H9 (cell line): ENCODE measurements around the gene ZNF584. TPM values are rescaled to one million over a fixed set of nuclear protein-coding genes. Genes with fewer than 3 reads are reported as not detected.

Source experiments
- DNase-seq: peaks from one replicate; pipeline ENCODE4 v3.0.0-alpha.2; 2017
- H2AFZ ChIP-seq: one replicate; pipeline ENCODE4 v1.6.1; 2013; ENCODE audit warnings: mild to moderate bottlenecking, low read length, control low read depth, moderate library complexity
- H2AK5ac ChIP-seq: 2 replicates; pipeline ENCODE4 v1.6.1; 2013; ENCODE audit warnings: low read length, control low read depth, mixed read lengths; ENCODE audit not compliant: insufficient read length
- H2BK120ac ChIP-seq: one replicate; pipeline ENCODE4 v1.6.1; 2013; ENCODE audit warnings: low read depth, mild to moderate bottlenecking, low read length, control low read depth, inconsistent platforms; ENCODE audit not compliant: poor library complexity, severe bottlenecking
- H2BK12ac ChIP-seq: 2 replicates; pipeline ENCODE4 v1.6.1; 2013; ENCODE audit warnings: low read length, control low read depth, mixed read lengths, low read depth; ENCODE audit not compliant: insufficient read length
- H2BK15ac ChIP-seq: 2 replicates; pipeline ENCODE4 v1.6.1; 2013; ENCODE audit warnings: low read depth, low read length, control low read depth
- H2BK20ac ChIP-seq: one replicate; pipeline ENCODE4 v1.6.1; 2013; ENCODE audit warnings: low read depth, mild to moderate bottlenecking, low read length, control low read depth, inconsistent platforms; ENCODE audit not compliant: poor library complexity, severe bottlenecking
- H2BK5ac ChIP-seq: 2 replicates; pipeline ENCODE4 v1.6.1; 2013; ENCODE audit warnings: low read length, control low read depth, mixed read lengths; ENCODE audit not compliant: insufficient read length
- H3K14ac ChIP-seq: 2 replicates; pipeline ENCODE4 v1.6.1; 2013; ENCODE audit warnings: low read length, control low read depth; ENCODE audit not compliant: insufficient read depth
- H3K18ac ChIP-seq: 2 replicates; pipeline ENCODE4 v1.6.1; 2013; ENCODE audit warnings: low read depth, mild to moderate bottlenecking, mixed read lengths, low read length, control low read depth; ENCODE audit not compliant: insufficient read length
- H3K23ac ChIP-seq: 2 replicates; pipeline ENCODE4 v1.6.1; 2013; ENCODE audit warnings: low read length, control low read depth, mixed read lengths, low read depth; ENCODE audit not compliant: insufficient read length
- H3K23me2 ChIP-seq: 2 replicates; pipeline ENCODE4 v1.6.1; 2013; ENCODE audit warnings: low read depth, mild to moderate bottlenecking, mixed read lengths, low read length, control low read depth; ENCODE audit not compliant: insufficient read length, poor library complexity, severe bottlenecking
- H3K27ac ChIP-seq: 2 replicates; pipeline ENCODE4 v1.5.1; 2013; ENCODE audit warnings: low read length, control low read depth, mixed read lengths, low read depth; ENCODE audit not compliant: insufficient read length
- H3K27me3 ChIP-seq: 2 replicates; pipeline ENCODE4 v1.6.1; 2013; ENCODE audit warnings: low read length, control low read depth, inconsistent platforms; ENCODE audit not compliant: insufficient read depth
- H3K4ac ChIP-seq: 2 replicates; pipeline ENCODE4 v1.6.1; 2013; ENCODE audit warnings: low read depth, mild to moderate bottlenecking, control low read depth, inconsistent platforms, low read length, moderate library complexity
- H3K4me1 ChIP-seq: 2 replicates; pipeline ENCODE4 v1.6.1; 2013; ENCODE audit warnings: low read length, control low read depth, inconsistent platforms; ENCODE audit not compliant: insufficient read depth
- H3K4me2 ChIP-seq: 2 replicates; pipeline ENCODE4 v1.6.1; 2013; ENCODE audit warnings: low read length, control low read depth, mixed read lengths; ENCODE audit not compliant: insufficient read length, insufficient read depth
- H3K56ac ChIP-seq: 2 replicates; pipeline ENCODE4 v1.6.1; 2013; ENCODE audit warnings: low read depth, mild to moderate bottlenecking, mixed read lengths, low read length, control low read depth; ENCODE audit not compliant: insufficient read length
- H3K79me1 ChIP-seq: 2 replicates; pipeline ENCODE4 v1.6.1; 2013; ENCODE audit warnings: low read depth, mild to moderate bottlenecking, moderate library complexity, low read length, control low read depth, inconsistent platforms; ENCODE audit not compliant: insufficient read depth, poor library complexity, severe bottlenecking
- H3K79me2 ChIP-seq: 2 replicates; pipeline ENCODE4 v1.6.1; 2013; ENCODE audit warnings: low read length, control low read depth, inconsistent platforms; ENCODE audit not compliant: insufficient read depth
- H3K9ac ChIP-seq: 2 replicates; pipeline ENCODE4 v1.6.1; 2013; ENCODE audit warnings: low read length, control low read depth, mixed read lengths; ENCODE audit not compliant: insufficient read length; ENCODE audit errors: extremely low read depth
- H3K9me3 ChIP-seq: one replicate; pipeline ENCODE4 v1.6.1; 2013; ENCODE audit warnings: low read depth, low read length, inconsistent platforms; ENCODE audit not compliant: control insufficient read depth
- H3T11ph ChIP-seq: one replicate; pipeline ENCODE4 v1.6.1; 2013; ENCODE audit warnings: mild to moderate bottlenecking, low read length, control low read depth, inconsistent platforms
- H4K20me1 ChIP-seq: one replicate; pipeline ENCODE4 v1.6.1; 2013; ENCODE audit not compliant: control insufficient read depth, insufficient read length, insufficient read depth
- H4K5ac ChIP-seq: 2 replicates; pipeline ENCODE4 v1.6.1; 2013; ENCODE audit warnings: low read depth, mild to moderate bottlenecking, mixed read lengths, low read length, control low read depth; ENCODE audit not compliant: insufficient read length
- H4K8ac ChIP-seq: replicated peaks from 2 replicates; pipeline ENCODE4 v1.6.1; 2013; ENCODE audit warnings: low read length, control low read depth, mixed read lengths, low read depth; ENCODE audit not compliant: insufficient read length
- H4K91ac ChIP-seq: 2 replicates; pipeline ENCODE4 v1.6.1; 2013; ENCODE audit warnings: low read depth, mild to moderate bottlenecking, moderate library complexity, mixed read lengths, low read length, control low read depth; ENCODE audit not compliant: insufficient read length
- H3K27ac Mint-ChIP-seq, 3 experiments: 2 replicates in 2 of 3; 3 replicates in 1 of 3; pipeline ENCODE4 v1.8.0; 2020 to 2021; ENCODE audit warnings: mixed read lengths in 3 of 3, mild to moderate bottlenecking in 1 of 3, moderate library complexity in 1 of 3
- H3K27me3 Mint-ChIP-seq: 2 replicates; pipeline ENCODE4 v1.8.0; 2021; ENCODE audit warnings: low read depth, mild to moderate bottlenecking, moderate library complexity, mixed read lengths
- H3K36me3 Mint-ChIP-seq, 3 experiments: 2 replicates in 2 of 3; 3 replicates in 1 of 3; pipeline ENCODE4 v1.8.0; 2020 to 2021; ENCODE audit warnings: low read depth in 3 of 3, mixed read lengths in 3 of 3; ENCODE audit not compliant: insufficient read depth in 1 of 3
- H3K4me1 Mint-ChIP-seq, 2 experiments: 2 replicates each; pipeline ENCODE4 v1.8.0; 2020; ENCODE audit warnings: mixed read lengths in 2 of 2
- H3K4me3 Mint-ChIP-seq, 2 experiments: 2 replicates in 1 of 2; 3 replicates in 1 of 2; pipeline ENCODE4 v1.8.0; 2020 to 2021; ENCODE audit warnings: mild to moderate bottlenecking in 2 of 2, mixed read lengths in 2 of 2, moderate library complexity in 1 of 2
- H3K9me3 Mint-ChIP-seq, 2 experiments: 2 replicates in 1 of 2; 3 replicates in 1 of 2; pipeline ENCODE4 v1.8.0; 2020; ENCODE audit warnings: mild to moderate bottlenecking in 2 of 2, mixed read lengths in 2 of 2, moderate library complexity in 1 of 2
- WGBS: extraction: QIAGEN DNeasy Blood & Tissue Kit; methylation state at CpG from one replicate; pipeline ENCODE4 v1.1.7; 2013; ENCODE audit warnings: missing lambda C conversion rate, low lambda C conversion rate, mixed read lengths; ENCODE audit not compliant: insufficient read length; ENCODE audit errors: extremely low coverage; 5-methylcytosine and 5-hydroxymethylcytosine counted together
- total RNA-seq: library from RNA; stranded (reverse); gene quantifications from 2 replicates; pipeline ENCODE4 v1.2.1, GENCODE V29; 2021
- TF ChIP-seq, protein P1 (sequence below): fragments of 200-600 bp; sonication (generic); conservative IDR thresholded peaks from 3 replicates; pipeline ENCODE4 v1.8.0; 2021; ENCODE audit warnings: antibody characterized with exemption, mild to moderate bottlenecking

The ZNF584 gene
- total RNA-seq, 1 experiment from 2014 or later, result 7.4 TPM

DNA sequence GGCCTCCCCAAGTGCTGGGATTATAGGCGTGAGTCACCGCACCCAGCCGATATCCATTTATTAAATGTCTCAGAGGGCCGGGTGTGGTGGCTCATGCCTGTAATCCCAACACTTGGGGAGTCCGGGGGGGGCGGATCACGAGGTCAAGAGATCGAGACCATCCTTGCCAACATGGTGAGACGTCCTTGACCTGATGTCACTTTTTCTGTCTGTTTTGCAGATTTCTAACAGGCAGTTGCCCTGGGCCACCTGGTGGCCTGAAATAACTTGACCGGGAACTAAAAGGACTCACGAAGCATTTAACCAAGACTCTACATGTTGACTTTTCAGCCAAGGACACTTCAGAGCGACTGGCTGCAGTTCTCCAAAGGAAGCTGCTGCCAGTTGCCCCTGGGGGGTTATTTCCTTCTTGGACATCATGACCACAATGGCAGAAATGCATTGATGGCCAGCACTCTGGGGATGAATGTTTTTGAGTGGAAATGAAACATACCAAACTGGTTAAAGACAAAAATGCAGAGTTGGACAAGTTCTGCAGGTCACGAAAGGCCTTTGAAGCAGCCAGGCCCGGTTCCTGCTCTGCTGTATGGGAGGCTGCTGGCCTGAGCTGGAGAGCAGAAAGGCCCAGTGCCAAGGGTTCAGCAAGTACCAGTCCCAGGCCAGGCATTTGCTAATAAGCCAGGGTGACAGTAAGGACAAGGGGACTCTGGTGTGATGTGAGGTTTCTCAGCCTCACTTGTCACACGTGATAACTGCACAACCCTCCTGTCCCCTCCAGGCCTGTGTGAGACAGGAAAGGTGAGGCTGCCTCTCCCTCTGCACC is 35.9 kb upstream of the ZNF584 start:
- no peaks in the 10 kb centered on the region for H3K23me2 ChIP-seq
- Mint-ChIP-seq H3K9me3 (no peaks in the 10 kb centered on the region), H3K4me3 (no peak overlapping the region), H3K27ac (peak overlapping the region in 1 of 3 experiments; percentile 66; a peak in 2 of 7 replicates), H3K27me3 (no peaks in the 10 kb centered on the region), H3K36me3 (peaks cover 0 to 3% (median 0%) of the 10 kb centered on the region in 3 experiments; a peak in 1 of 7 replicates), H3K4me1 (no peaks in the 10 kb centered on the region)
- H3T11ph ChIP-seq, result no peak overlapping the region
- H3K9me3 ChIP-seq, result no peaks in the 10 kb centered on the region
- H4K5ac ChIP-seq, result no peak overlapping the region
- H3K27ac ChIP-seq, result no peak overlapping the region
- H2BK20ac ChIP-seq, result no peak overlapping the region
- H3K23ac ChIP-seq, result no peak overlapping the region
- no peaks in the 10 kb centered on the region for H3K4me1 ChIP-seq
- H3K27me3 ChIP-seq, result no peaks in the 10 kb centered on the region
- no peak overlapping the region for H4K8ac ChIP-seq
- H4K20me1 ChIP-seq, result no peaks in the 10 kb centered on the region
- no CpG with 5 or more reads among the region's 15 CpGs for WGBS
- H3K4ac ChIP-seq, result no peak overlapping the region
- no peak overlapping the region for H4K91ac ChIP-seq
- H3K56ac ChIP-seq, result no peak overlapping the region
- H2BK120ac ChIP-seq, result no peak overlapping the region
- no peaks in the 10 kb centered on the region for H3K79me1 ChIP-seq
- H2AFZ ChIP-seq, result no peak overlapping the region
- no peak overlapping the region for H3K9ac ChIP-seq
- no peak for DNase-seq
- no peak overlapping the region for H3K14ac ChIP-seq
- no peak overlapping the region for H3K4me2 ChIP-seq
- TF ChIP-seq, protein P1, sequence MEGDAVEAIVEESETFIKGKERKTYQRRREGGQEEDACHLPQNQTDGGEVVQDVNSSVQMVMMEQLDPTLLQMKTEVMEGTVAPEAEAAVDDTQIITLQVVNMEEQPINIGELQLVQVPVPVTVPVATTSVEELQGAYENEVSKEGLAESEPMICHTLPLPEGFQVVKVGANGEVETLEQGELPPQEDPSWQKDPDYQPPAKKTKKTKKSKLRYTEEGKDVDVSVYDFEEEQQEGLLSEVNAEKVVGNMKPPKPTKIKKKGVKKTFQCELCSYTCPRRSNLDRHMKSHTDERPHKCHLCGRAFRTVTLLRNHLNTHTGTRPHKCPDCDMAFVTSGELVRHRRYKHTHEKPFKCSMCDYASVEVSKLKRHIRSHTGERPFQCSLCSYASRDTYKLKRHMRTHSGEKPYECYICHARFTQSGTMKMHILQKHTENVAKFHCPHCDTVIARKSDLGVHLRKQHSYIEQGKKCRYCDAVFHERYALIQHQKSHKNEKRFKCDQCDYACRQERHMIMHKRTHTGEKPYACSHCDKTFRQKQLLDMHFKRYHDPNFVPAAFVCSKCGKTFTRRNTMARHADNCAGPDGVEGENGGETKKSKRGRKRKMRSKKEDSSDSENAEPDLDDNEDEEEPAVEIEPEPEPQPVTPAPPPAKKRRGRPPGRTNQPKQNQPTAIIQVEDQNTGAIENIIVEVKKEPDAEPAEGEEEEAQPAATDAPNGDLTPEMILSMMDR, result peak; percentile 59
- H2BK12ac ChIP-seq, result no peak overlapping the region
- H2AK5ac ChIP-seq, result no peak overlapping the region
- no peak overlapping the region for H2BK15ac ChIP-seq
- H2BK5ac ChIP-seq, result no peak overlapping the region
- no peaks in the 10 kb centered on the region for H3K79me2 ChIP-seq
- H3K18ac ChIP-seq, result no peak overlapping the region
